KMS-11 (cell line): ENCODE measurements around the gene COL19A1.

Experiments used
- H2AFZ ChIP-seq: fragments of 200-600 bp; sonication (generic); 2 replicates; pipeline ENCODE4 v1.6.1; 2016; ENCODE audit warnings: antibody characterized with exemption, mixed run types, low read depth
- H3K27ac ChIP-seq: fragments of 200-600 bp; sonication (generic); 2 replicates; pipeline ENCODE4 v1.6.1; 2016; ENCODE audit warnings: mild to moderate bottlenecking, mixed run types
- H3K27me3 ChIP-seq: fragments of 200-600 bp; sonication (generic); 2 replicates; pipeline ENCODE4 v1.6.1; 2017; ENCODE audit warnings: mild to moderate bottlenecking, low read depth, mixed run types, moderate library complexity; ENCODE audit not compliant: insufficient read depth
- H3K36me3 ChIP-seq: fragments of 200-600 bp; sonication (generic); 2 replicates; pipeline ENCODE4 v1.6.1; 2017; ENCODE audit warnings: mild to moderate bottlenecking, mixed run types; ENCODE audit not compliant: insufficient read depth
- H3K4me1 ChIP-seq: fragments of 200-600 bp; sonication (generic); 2 replicates; pipeline ENCODE4 v1.6.1; 2016; ENCODE audit warnings: mild to moderate bottlenecking, low read depth, mixed run types; ENCODE audit not compliant: poor library complexity, severe bottlenecking
- H3K4me2 ChIP-seq: fragments of 200-600 bp; sonication (generic); 2 replicates; pipeline ENCODE4 v1.7.0; 2016; ENCODE audit warnings: mild to moderate bottlenecking, mixed run types
- H3K4me3 ChIP-seq: fragments of 200-600 bp; sonication (generic); IDR thresholded peaks from 2 replicates; pipeline ENCODE4 v1.6.1; 2017; ENCODE audit warnings: low read depth, low read length, mixed read lengths; ENCODE audit not compliant: insufficient read depth
- H3K79me2 ChIP-seq: fragments of 200-600 bp; sonication (generic); 2 replicates; pipeline ENCODE4 v1.6.1; 2016; ENCODE audit warnings: low read depth, mixed run types; ENCODE audit not compliant: insufficient read depth
- H3K9ac ChIP-seq: fragments of 200-600 bp; sonication (generic); 2 replicates; pipeline ENCODE4 v1.6.1; 2016; ENCODE audit warnings: mild to moderate bottlenecking, mixed run types
- H4K20me1 ChIP-seq: fragments of 200-600 bp; sonication (generic); 2 replicates; pipeline ENCODE4 v1.6.1; 2016; ENCODE audit warnings: mild to moderate bottlenecking, mixed run types; ENCODE audit not compliant: insufficient read depth
- CTCF ChIP-seq: fragments of 200-600 bp; sonication (generic); conservative IDR thresholded peaks from 2 replicates; pipeline ENCODE4 v1.6.1; 2017; ENCODE audit warnings: low read depth, mild to moderate bottlenecking, antibody characterized with exemption, low read length, moderate library complexity, mixed read lengths

Gene COL19A1

GRCh38 chr6:69880601-69881000 is 14.2 kb downstream of the COL19A1 start:
- no peaks in the 10 kb centered on the region for H3K4me1 ChIP-seq
- no peak overlapping the region for H3K27ac ChIP-seq
- H3K4me3 ChIP-seq = no peak overlapping the region
- H4K20me1 ChIP-seq = no peaks in the 10 kb centered on the region
- H3K27me3 ChIP-seq = no peaks in the 10 kb centered on the region
- H3K9ac ChIP-seq = no peak overlapping the region
- no peak overlapping the region for H2AFZ ChIP-seq
- H3K36me3 ChIP-seq = no peaks in the 10 kb centered on the region
- no peak overlapping the region for H3K4me2 ChIP-seq
- no peak for TF ChIP-seq CTCF
- H3K79me2 ChIP-seq = no peaks in the 10 kb centered on the region

GRCh38 chr6:69881322-69882151 is 15.2 kb downstream of the COL19A1 start:
- no peaks in the 10 kb centered on the region for H3K27me3 ChIP-seq
- H3K36me3 ChIP-seq = no peaks in the 10 kb centered on the region
- no peaks in the 10 kb centered on the region for H4K20me1 ChIP-seq
- peak overlapping the region; percentile 9; the same call in 1 of the 2 replicates for H3K4me2 ChIP-seq
- H3K9ac ChIP-seq = no peak overlapping the region
- H3K79me2 ChIP-seq = no peaks in the 10 kb centered on the region
- TF ChIP-seq CTCF = no peak
- no peak overlapping the region for H2AFZ ChIP-seq
- H3K4me1 ChIP-seq = peaks cover under 1% of the 10 kb centered on the region
- 0 out of 2 replicates have a peak overlapping the region, but pooled peaks have one; percentile 15 for H3K27ac ChIP-seq
- no peak overlapping the region for H3K4me3 ChIP-seq

GRCh38 chr6:69883551-69883950 is 17.2 kb downstream of the COL19A1 start:
- Histone ChIP-seq H3K36me3 (no peaks in the 10 kb centered on the region), H3K27ac (no peak overlapping the region), H3K27me3 (no peaks in the 10 kb centered on the region), H3K4me2 (no peak overlapping the region), H2AFZ (no peak overlapping the region), H3K79me2 (no peaks in the 10 kb centered on the region), H4K20me1 (no peaks in the 10 kb centered on the region), H3K4me3 (no peak overlapping the region), H3K9ac (no peak overlapping the region), H3K4me1 (peaks cover 14% of the 10 kb centered on the region)
- TF ChIP-seq CTCF = no peak

GRCh38 chr6:69884231-69884630 is 17.9 kb downstream of the COL19A1 start:
- H3K27ac ChIP-seq = no peak overlapping the region
- H3K4me1 ChIP-seq = peaks cover 14% of the 10 kb centered on the region
- no peaks in the 10 kb centered on the region for H3K36me3 ChIP-seq

More at GRCh38 chr6:69884231-69884630, 17.9 kb downstream of the COL19A1 start:
- Histone ChIP-seq H2AFZ (no peak overlapping the region), H3K27me3 (no peaks in the 10 kb centered on the region), H3K79me2 (no peaks in the 10 kb centered on the region), H4K20me1 (no peaks in the 10 kb centered on the region), H3K4me2 (no peak overlapping the region), H3K4me3 (no peak overlapping the region), H3K9ac (no peak overlapping the region)
- TF ChIP-seq CTCF = no peak
